ENCODE data around the gene RET.

Gene RET

DNA sequence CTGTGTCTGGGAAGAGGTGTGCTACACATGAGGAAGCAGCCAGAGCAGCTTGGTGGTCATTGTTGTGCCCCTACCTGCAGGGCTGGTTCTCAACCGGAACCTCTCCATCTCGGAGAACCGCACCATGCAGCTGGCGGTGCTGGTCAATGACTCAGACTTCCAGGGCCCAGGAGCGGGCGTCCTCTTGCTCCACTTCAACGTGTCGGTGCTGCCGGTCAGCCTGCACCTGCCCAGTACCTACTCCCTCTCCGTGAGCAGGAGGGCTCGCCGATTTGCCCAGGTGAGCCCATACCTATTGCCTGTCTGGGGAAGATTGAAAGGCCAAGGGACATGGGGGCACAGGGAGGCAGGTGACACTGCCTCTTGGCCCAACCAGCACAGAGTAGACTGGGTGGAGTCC, 32.1 kb downstream of the RET start:
- no peak overlapping the region for H3K27ac ChIP-seq (ENCODE audit: low read length)
- no peak overlapping the region for H3K4me3 ChIP-seq (ENCODE audit: low read length in 2 of 2)
- no peaks in the 10 kb centered on the region for H3K36me3 ChIP-seq (ENCODE audit: control insufficient read depth in 2 of 2, insufficient read depth in 2 of 2, low read length in 2 of 2)
- no peaks in the 10 kb centered on the region for H3K9me3 ChIP-seq (ENCODE audit: control insufficient read depth in 2 of 2, low read length in 2 of 2)
- no peak overlapping the region for H3K9ac ChIP-seq (ENCODE audit: low read length in 2 of 2)
- peaks cover 3 to 5% of the 10 kb centered on the region in 2 donors for H3K27me3 ChIP-seq (ENCODE audit: control insufficient read depth in 1 of 2, insufficient read depth in 2 of 2, low read length in 2 of 2)
- peaks cover 15% of the 10 kb centered on the region for H3K4me1 ChIP-seq (ENCODE audit: control insufficient read depth, insufficient read depth, low read length)

DNA sequence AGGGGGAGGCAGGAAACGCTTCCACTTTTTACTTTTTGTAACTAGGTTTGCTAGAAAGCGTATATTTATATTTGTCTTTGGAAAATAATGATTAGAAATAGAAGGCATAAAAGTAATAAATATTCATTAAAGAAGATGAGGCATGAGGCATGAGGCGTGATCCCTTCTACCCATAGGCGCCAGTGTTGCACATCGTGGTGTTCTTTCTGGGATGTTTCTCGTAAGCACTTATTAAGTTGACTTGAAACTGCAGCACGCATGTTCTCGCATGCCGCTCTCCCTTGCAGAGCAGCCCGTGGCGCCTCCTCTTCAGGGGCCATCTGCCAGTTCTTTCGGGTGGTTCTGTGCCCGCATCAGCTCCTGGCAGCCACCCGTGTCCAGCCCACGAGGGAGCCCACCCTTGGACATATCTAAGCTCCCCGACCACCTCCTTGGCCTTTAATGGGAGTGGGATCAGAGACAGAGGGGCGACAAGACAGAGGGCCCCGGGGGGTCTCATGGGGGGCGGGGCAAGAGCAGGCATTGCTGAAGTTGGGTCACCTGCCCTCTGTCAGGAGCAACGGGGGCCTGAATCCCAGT, 32.9 kb downstream of the RET start:
- no peak overlapping the region for H3K9ac ChIP-seq (ENCODE audit: low read length in 2 of 2)
- peaks cover under 1 to 1% of the 10 kb centered on the region in 2 donors for H3K27me3 ChIP-seq (ENCODE audit: control insufficient read depth in 1 of 2, insufficient read depth in 2 of 2, low read length in 2 of 2)
- no peak overlapping the region for H3K27ac ChIP-seq (ENCODE audit: low read length)
- H3K4me1 ChIP-seq (ENCODE audit: control insufficient read depth, insufficient read depth, low read length) = peaks cover 11% of the 10 kb centered on the region
- no peaks in the 10 kb centered on the region for H3K36me3 ChIP-seq (ENCODE audit: control insufficient read depth in 2 of 2, insufficient read depth in 2 of 2, low read length in 2 of 2)
- no peak overlapping the region for H3K4me3 ChIP-seq (ENCODE audit: low read length in 2 of 2)
- no peaks in the 10 kb centered on the region for H3K9me3 ChIP-seq (ENCODE audit: control insufficient read depth in 2 of 2, low read length in 2 of 2)

DNA sequence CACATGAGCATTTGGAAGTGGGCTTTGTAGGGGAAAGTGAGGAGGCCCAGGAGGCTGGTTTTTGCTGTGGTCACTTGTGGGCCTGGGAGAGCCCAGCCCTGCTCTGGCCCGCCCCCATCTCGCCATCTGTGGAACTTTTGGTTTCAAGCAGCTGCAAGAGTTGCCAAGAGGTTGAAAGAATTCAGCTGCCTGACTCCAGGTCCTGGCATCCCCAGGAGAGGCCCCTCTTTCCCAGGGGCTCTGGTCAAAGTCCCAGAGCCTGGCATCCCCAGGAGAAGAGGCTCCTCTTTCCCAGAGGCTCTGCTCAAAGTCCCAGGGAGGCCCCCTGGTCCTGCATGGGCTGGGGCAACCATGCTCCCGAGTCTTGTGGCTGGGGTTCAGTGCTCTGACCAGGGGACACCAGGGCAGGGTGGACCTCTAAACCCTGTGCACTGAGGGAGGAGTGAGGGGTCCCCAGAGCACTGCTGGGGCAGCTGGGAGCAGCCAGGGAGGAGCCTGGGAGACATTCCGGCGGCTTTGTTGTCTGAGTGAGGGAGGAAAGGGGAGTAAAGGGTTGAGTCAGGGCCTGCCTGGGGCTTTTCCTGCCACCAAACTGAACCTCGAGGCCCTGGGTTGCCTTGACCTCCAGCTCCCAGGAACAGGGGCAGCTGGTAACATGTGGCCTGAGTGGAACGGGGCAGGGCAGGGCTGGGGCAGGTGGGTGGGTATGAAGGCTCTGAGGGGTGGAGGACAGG, 33.6 kb downstream of the RET start:
- Histone ChIP-seq H3K4me3 (ENCODE audit: low read length in 2 of 2) (no peak overlapping the region), H3K4me1 (ENCODE audit: control insufficient read depth, insufficient read depth, low read length) (peaks cover 4% of the 10 kb centered on the region), H3K9me3 (ENCODE audit: control insufficient read depth in 2 of 2, low read length in 2 of 2) (no peaks in the 10 kb centered on the region), H3K36me3 (ENCODE audit: control insufficient read depth in 2 of 2, insufficient read depth in 2 of 2, low read length in 2 of 2) (no peaks in the 10 kb centered on the region), H3K9ac (ENCODE audit: low read length in 2 of 2) (no peak overlapping the region), H3K27ac (ENCODE audit: low read length) (no peak overlapping the region), H3K27me3 (ENCODE audit: control insufficient read depth in 1 of 2, insufficient read depth in 2 of 2, low read length in 2 of 2) (no peaks in the 10 kb centered on the region)

DNA sequence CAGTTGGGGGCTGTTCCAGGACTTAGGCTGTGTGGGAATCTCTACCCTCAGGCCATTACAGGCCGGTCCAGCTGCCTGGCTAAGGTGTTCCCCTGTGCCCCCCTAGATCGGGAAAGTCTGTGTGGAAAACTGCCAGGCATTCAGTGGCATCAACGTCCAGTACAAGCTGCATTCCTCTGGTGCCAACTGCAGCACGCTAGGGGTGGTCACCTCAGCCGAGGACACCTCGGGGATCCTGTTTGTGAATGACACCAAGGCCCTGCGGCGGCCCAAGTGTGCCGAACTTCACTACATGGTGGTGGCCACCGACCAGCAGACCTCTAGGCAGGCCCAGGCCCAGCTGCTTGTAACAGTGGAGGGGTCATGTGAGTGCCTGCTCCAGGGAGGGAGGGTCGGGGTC, 34.2 kb downstream of the RET start:
- H3K36me3 ChIP-seq (ENCODE audit: control insufficient read depth in 2 of 2, insufficient read depth in 2 of 2, low read length in 2 of 2) = no peaks in the 10 kb centered on the region
- no peak overlapping the region for H3K9ac ChIP-seq (ENCODE audit: low read length in 2 of 2)
- no peak overlapping the region for H3K27ac ChIP-seq (ENCODE audit: low read length)
- no peaks in the 10 kb centered on the region for H3K27me3 ChIP-seq (ENCODE audit: control insufficient read depth in 1 of 2, insufficient read depth in 2 of 2, low read length in 2 of 2)
- no peaks in the 10 kb centered on the region for H3K4me1 ChIP-seq (ENCODE audit: control insufficient read depth, insufficient read depth, low read length)
- no peak overlapping the region for H3K4me3 ChIP-seq (ENCODE audit: low read length in 2 of 2)
- no peaks in the 10 kb centered on the region for H3K9me3 ChIP-seq (ENCODE audit: control insufficient read depth in 2 of 2, low read length in 2 of 2)

DNA sequence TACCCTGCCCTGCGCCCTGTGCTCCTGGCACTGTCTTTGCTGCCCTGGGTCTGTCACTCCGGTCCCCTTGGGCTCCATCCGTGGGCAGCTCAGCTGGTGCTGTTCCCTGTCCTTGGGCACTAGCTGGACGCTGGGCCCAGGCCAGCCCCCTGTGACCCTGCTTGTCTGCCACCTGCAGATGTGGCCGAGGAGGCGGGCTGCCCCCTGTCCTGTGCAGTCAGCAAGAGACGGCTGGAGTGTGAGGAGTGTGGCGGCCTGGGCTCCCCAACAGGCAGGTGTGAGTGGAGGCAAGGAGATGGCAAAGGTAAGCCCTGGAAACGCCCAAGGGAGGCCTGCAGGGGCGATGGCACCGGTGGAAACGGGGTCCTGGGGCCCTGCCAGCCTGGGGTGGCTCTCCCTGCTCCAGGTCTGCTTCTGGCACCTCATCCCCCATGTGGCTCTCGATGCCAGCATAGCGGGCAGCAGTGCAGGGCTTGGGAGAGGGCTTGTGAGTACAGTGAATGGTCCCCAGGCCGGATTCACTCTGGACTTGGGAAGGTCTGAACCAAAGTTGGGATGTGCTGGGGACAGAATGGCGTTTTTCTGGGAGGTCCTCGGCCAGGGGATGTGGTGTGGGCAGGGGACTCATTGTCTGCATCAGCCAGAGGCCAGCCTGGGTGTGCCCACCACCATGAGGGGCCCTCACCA, 35.2 kb downstream of the RET start:
- no peaks in the 10 kb centered on the region for H3K4me1 ChIP-seq (ENCODE audit: control insufficient read depth, insufficient read depth, low read length)
- no peaks in the 10 kb centered on the region for H3K36me3 ChIP-seq (ENCODE audit: control insufficient read depth in 2 of 2, insufficient read depth in 2 of 2, low read length in 2 of 2)
- H3K9ac ChIP-seq (ENCODE audit: low read length in 2 of 2) = no peak overlapping the region
- no peaks in the 10 kb centered on the region for H3K27me3 ChIP-seq (ENCODE audit: control insufficient read depth in 1 of 2, insufficient read depth in 2 of 2, low read length in 2 of 2)
- no peak overlapping the region for H3K27ac ChIP-seq (ENCODE audit: low read length)
- no peaks in the 10 kb centered on the region for H3K9me3 ChIP-seq (ENCODE audit: control insufficient read depth in 2 of 2, low read length in 2 of 2)
- H3K4me3 ChIP-seq (ENCODE audit: low read length in 2 of 2) = no peak overlapping the region

DNA sequence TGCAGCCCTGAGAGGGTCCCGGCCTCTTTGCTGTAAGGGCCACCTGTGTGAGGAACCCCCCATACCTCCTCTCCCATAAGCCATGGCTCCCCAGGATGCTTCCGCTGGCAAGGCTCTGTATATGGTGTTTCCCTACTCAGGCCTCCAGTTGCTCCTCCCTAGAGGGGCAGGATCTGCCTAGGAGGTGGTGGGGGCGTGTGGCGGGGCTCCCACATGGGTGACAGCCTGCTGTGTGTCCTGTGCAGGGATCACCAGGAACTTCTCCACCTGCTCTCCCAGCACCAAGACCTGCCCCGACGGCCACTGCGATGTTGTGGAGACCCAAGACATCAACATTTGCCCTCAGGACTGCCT, 35.7 kb downstream of the RET start:
- Histone ChIP-seq H3K27me3 (ENCODE audit: control insufficient read depth in 1 of 2, insufficient read depth in 2 of 2, low read length in 2 of 2) (no peaks in the 10 kb centered on the region), H3K4me1 (ENCODE audit: control insufficient read depth, insufficient read depth, low read length) (no peaks in the 10 kb centered on the region), H3K9me3 (ENCODE audit: control insufficient read depth in 2 of 2, low read length in 2 of 2) (no peaks in the 10 kb centered on the region), H3K27ac (ENCODE audit: low read length) (no peak overlapping the region), H3K36me3 (ENCODE audit: control insufficient read depth in 2 of 2, insufficient read depth in 2 of 2, low read length in 2 of 2) (no peaks in the 10 kb centered on the region), H3K4me3 (ENCODE audit: low read length in 2 of 2) (no peak overlapping the region), H3K9ac (ENCODE audit: low read length in 2 of 2) (no peak overlapping the region)

DNA sequence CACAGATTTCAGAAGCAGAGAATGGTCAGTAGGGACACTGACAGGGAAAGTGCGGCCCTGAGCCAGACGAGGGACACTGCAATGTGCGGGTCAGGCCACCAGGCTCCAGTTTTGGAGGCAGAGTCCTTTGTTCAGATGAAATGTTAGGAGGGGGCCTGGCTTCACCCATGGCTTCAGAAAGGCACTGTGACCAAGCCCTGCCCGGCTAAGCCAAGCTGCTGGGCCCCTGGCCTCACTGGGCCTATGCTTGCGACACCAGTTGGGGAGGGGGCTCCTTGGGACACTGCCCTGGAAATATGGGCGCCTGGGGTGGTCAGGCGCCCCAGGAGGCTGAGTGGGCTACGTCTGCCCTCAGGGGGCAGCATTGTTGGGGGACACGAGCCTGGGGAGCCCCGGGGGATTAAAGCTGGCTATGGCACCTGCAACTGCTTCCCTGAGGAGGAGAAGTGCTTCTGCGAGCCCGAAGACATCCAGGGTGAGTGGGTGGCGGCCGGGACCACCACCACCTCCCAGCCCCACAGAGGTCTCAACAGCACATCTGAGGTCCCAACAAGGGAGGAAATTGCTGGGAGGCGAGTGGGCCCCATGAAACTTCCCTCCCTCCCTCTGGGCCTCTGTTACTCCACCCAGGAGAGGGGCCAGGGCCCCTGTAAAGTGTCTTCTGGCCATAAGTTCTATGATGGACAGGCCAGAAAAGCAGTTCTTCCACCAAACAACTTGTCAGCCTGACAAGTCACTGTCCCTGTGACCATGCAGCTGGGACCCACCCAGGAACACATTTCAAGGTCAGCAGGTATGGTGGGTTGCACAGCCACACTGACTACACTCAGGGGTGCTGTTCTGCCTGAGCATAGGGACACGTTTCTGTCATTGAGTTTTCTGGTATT, 36.6 kb downstream of the RET start:
- Histone ChIP-seq H3K4me3 (ENCODE audit: low read length in 2 of 2) (no peak overlapping the region), H3K27me3 (ENCODE audit: control insufficient read depth in 1 of 2, insufficient read depth in 2 of 2, low read length in 2 of 2) (no peaks in the 10 kb centered on the region), H3K4me1 (ENCODE audit: control insufficient read depth, insufficient read depth, low read length) (no peaks in the 10 kb centered on the region), H3K9me3 (ENCODE audit: control insufficient read depth in 2 of 2, low read length in 2 of 2) (no peaks in the 10 kb centered on the region), H3K9ac (ENCODE audit: low read length in 2 of 2) (no peak overlapping the region), H3K27ac (ENCODE audit: low read length) (no peak overlapping the region), H3K36me3 (ENCODE audit: control insufficient read depth in 2 of 2, insufficient read depth in 2 of 2, low read length in 2 of 2) (no peaks in the 10 kb centered on the region)

DNA sequence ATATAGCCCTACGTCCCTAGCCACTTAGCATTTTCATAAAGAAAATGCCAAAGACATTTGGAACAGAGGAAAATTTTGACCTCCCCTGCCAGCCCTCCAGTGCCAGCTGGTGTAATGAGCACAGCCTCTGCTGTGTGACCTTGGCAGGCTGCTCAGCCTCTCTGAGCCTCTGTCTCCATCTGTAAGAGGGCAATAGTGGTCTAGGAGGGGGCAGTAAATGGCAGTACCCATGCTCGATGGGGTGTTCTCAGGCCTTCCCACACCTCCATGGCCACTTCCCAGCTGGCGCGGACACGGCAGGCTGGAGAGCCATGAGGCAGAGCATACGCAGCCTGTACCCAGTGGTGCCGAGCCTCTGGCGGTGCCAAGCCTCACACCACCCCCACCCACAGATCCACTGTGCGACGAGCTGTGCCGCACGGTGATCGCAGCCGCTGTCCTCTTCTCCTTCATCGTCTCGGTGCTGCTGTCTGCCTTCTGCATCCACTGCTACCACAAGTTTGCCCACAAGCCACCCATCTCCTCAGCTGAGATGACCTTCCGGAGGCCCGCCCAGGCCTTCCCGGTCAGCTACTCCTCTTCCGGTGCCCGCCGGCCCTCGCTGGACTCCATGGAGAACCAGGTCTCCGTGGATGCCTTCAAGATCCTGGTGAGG, 37.3 kb downstream of the RET start:
- Histone ChIP-seq H3K9ac (ENCODE audit: low read length in 2 of 2) (no peak overlapping the region), H3K27ac (ENCODE audit: low read length) (no peak overlapping the region), H3K27me3 (ENCODE audit: control insufficient read depth in 1 of 2, insufficient read depth in 2 of 2, low read length in 2 of 2) (no peaks in the 10 kb centered on the region), H3K36me3 (ENCODE audit: control insufficient read depth in 2 of 2, insufficient read depth in 2 of 2, low read length in 2 of 2) (no peaks in the 10 kb centered on the region), H3K4me3 (ENCODE audit: low read length in 2 of 2) (no peak overlapping the region), H3K4me1 (ENCODE audit: control insufficient read depth, insufficient read depth, low read length) (no peaks in the 10 kb centered on the region), H3K9me3 (ENCODE audit: control insufficient read depth in 2 of 2, low read length in 2 of 2) (no peaks in the 10 kb centered on the region)

DNA sequence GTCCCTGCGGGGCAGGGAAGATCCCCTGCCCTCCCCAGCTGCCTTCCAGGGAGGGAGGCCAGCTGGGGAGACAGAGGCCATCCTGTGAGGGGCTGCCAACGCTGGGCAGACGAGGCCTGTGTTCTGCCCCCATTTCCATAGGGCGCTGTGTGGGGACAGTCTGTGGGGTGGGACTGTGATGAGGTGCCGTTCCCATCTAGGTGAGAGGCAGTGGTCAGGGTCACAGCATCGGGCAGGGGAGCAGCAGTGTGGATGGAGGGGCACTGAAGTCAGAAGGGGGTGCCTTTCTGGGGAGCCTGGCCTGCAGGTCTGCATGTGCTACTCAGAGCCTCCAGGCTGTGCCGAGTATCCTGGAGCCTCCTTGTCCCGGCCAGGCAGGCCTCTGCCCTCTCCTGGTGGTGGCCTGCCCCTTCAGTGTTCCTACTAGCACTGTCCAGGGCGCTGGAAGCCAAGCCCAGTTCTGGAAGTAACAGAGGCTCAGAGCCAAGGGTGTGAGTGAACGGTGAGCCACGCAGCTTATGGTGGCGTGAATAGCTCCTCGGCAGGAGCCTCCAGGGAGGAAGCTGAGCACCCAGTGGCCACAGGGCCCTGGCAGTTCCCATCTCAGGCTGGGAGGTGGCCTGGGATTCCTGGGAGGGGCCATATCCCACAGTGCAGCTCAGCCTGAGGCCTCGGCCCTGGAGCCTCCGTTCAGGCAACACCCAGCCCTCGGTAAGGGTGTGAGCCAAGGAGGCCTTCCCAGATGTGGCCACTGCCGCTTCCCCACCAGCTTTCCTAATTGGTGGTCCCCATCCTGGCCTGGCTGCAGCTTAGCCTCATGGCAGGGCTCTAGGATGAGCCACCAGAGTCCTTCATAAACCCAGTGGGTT, 38.1 kb downstream of the RET start:
- H3K9me3 ChIP-seq (ENCODE audit: control insufficient read depth in 2 of 2, low read length in 2 of 2) = no peaks in the 10 kb centered on the region
- H3K36me3 ChIP-seq (ENCODE audit: control insufficient read depth in 2 of 2, insufficient read depth in 2 of 2, low read length in 2 of 2) = no peaks in the 10 kb centered on the region
- H3K27me3 ChIP-seq (ENCODE audit: control insufficient read depth in 1 of 2, insufficient read depth in 2 of 2, low read length in 2 of 2) = no peaks in the 10 kb centered on the region
- no peak overlapping the region for H3K4me3 ChIP-seq (ENCODE audit: low read length in 2 of 2)
- H3K9ac ChIP-seq (ENCODE audit: low read length in 2 of 2) = no peak overlapping the region
- H3K4me1 ChIP-seq (ENCODE audit: control insufficient read depth, insufficient read depth, low read length) = no peaks in the 10 kb centered on the region
- H3K27ac ChIP-seq (ENCODE audit: low read length) = no peak overlapping the region

Data from stomach smooth muscle (tissue), 2 donors.